Ramos (cell line): ENCODE data around the gene PRX.
"Not testable (repeated sequence)": the region's sequence is repeated elsewhere in the genome, so short reads cannot be mapped to it uniquely, and the experiment has no call there.

ENCODE experiments used
- in situ Hi-C: fragments of 300-500 bp; cut with MboI; formaldehyde crosslinking; loops from one replicate; pipeline ENCODE4 v1.14.3; 2022; ENCODE audit warnings: low sequenced_read_pairs; ENCODE audit not compliant: unreplicated experiment

The PRX gene

DNA sequence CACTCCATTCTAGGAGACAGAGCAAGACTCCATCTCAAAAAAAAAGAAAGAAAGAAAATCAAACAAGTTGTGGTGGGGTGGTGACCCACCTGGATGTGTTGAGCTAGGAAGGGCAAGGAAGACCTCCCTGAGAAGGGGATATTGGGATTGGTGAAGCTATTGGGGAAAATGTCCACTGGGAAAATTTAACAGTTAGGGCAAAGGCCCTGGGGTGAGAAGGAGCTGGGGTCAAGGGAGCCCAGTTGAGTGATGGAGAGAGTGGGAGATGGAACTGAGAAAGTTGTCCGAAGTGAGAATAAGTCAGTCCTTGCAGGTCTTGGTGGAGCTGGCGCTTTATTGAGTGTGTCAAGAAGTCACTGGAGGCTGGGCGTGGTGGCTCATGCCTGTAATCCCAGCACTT is 25.1 kb upstream of the PRX start:
- in situ Hi-C loops = no loop called here

DNA sequence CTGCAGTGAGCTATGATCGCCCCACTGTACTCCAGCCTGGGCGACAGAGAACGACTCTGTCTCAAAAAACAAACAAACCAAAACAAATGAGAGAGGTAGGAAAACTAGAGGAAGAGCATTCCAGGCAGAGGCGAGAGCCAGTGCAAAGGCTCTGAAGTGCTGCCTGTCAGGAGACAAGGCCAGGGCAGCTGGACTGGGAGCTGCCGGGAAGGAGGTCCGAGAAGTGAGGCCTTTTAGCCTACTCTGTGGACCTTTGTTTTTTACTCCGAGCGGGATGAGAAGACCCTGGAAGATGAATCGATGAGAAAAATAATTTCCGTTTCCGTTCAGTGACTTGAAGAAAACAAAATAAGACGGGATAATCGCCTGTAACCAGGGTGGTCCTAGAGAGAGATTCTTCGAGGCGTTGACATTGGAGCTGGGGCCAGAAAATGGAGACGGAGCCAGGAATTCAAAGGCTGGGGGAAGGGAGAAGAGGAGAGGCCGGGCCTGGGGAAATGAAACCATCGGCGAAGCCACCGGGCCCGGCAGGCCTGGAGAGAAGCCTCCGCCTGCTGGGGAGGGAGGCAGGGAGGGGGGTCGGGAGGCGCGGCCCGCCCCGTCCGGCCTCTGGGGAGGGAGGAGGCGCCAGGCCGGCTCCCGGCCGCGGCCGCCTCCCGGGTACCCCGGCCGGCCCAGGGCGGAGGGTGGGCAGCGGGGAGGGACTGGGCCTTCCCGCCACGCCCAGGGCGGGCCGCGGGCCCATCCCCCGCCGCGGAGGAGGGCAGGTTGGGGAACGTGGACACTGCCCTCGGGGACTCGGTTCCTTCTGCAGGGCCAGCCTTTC is 20.4 kb upstream of the PRX start:
- in situ Hi-C loops = no loop called here

DNA sequence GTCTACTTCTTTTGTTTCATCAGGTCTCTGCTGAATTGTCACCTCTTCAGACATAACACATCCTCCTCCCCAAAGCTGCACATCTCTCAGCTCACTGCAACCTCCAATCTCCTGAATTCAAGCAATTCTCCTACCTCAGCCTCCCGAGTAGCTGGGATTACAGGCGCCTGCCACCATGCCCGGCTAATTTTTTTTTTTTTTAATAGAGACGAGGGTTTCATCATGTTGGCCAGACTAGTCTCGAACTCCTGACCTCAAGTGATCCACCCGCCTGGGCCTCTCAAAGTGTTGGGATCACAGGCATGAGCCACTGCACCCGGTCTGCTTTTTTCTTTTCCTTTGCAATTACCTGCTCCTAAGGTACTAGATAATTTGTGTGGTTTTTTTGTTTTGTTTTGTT is 19.6 kb upstream of the PRX start:
- in situ Hi-C loops = not testable (repeated sequence)

DNA sequence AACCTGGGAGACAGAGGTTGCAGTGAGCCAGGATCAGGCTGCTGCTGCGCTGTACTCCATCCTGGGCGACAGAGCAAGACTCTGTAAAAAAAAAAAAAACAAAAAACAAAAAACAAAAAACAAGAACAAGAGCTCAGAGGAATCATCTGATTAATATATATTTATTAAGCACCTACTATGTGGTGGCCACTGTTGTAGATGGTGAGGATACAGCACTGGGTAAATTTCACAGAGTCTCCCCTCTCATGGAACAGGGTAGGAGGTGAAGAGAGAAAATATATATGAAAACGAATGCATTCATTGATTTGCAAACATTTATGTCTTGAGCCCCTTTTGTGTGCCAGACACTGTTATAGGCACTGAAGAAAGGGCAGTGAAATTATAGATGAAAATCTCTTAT is 18.5 kb upstream of the PRX start:
- in situ Hi-C loops = no loop called here

DNA sequence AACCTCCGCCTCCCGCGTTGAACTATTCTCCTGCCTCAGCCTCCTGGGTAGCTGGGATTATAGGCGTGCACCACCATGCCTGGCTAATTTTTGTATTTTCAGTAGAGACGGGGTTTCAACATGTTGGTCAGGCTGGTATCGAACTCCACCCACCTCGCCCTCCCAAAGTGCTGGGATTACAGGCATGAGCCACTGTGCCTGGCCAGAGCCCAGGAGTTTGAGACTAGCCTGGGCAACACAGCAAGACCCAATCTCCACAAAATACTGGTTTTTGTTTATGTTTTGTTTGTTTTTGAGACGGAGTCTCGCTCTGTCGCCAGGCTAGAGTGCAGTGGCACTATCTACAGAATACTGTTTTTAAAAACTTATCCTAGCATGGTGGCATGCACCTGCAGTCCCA is 17.1 kb upstream of the PRX start:
- in situ Hi-C loops = not testable (repeated sequence)

DNA sequence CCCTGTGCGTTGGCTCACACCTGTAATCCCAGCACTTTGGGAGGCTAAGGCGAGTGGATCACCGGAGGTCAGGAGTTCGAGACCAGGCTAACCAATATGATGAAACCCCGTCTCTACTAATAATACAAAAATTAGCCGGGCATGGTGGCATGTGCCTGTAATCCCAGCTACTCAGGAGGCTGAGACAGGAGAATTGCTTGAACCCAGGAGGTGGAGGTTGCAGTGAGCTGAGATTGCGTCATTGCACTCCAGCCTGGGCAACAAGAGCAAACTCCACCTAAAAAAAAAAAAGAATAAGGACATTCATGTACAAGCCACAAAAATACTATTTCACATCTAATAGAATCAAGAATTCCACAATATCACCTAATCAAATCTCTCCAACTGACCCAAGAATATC is 15.0 kb upstream of the PRX start:
- in situ Hi-C loops = not testable (repeated sequence)

DNA sequence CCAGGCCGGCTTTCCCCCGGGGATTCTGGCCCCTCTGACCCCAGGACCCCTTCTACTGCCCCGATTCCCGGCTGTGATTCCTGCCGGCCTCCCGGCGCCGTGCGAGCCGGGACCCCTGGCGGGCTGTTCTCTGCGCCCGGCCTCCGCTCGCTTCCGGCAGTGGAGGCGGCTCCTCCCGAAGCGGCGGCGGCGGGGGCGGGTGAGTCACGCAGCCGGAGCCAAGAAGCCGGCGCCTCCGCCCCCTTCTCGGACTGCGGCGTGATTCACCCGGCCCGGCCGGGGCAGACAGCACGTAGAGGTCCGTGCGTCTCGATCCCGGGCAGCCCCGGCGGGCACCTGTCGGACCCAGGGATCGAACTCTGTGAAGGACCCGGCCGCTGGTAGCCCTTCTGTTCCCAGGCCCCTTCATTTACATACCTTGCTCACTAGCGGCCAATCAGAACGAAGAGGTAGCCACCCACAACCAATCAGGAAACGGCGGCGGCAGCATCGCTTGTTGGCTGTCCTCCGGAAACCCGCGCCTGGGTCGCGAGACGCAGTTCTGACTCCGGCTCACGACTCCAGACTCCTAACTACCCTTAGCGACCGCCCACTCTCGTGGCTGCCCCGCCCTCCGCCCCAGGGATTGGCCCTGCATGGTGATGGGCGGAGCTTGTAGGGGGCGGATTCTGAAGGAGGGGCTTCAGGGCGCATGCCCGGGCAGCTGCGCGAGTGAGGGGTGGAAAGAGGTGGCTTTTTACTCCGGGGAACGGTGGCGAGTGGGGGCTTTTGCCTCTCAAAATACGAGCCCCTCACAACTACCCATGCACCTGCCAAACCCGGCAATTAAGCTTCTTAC is 12.5 kb upstream of the PRX start, which contains the start of gene SERTAD1:
Gene SERTAD1, minus strand, starts transcription at position 543 of the 838 bp plus-strand sequence. CDS start 2,446 bp downstream, outside the sequence.
- in situ Hi-C loops = no loop called here

DNA sequence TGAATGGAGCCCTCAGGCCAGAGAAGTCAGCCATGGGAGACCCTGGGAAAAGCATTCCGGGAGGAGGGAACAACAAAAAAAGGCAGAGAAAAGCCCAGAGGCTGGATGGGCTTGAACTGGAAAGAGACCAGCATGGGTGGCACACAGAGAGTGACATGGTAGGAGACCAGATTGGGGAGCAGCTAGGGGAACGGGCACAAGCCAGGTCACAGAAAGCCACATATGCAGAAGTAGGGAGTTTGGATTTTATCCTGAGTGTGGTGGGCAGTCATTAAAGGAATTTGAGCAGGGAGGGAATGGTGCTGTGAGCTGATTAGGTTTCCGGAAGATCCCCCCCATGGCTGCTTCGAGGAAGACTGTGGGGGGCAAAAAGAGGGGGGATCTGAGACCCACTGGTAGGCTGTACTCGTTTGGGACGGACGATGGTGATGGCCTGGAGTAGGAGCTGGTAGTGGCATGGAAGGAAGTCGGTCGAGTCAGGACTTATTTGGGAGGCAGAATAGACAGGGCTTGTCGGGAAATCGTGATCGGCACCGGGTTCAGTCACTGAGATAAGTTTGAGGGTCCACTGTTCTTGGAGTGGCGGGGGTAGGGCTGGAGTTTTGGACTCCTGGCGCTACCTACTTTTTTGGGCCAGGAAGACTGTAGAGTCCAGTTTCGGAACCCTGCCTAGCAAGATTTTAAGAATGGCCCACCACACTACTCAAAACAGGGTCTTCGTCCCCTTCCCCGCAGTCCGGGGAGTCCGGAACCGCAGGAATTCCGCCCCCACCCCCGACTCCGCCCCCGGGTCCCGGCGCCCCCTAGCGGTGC is 11.7 kb upstream of the PRX start:
- in situ Hi-C loops = no loop called here

DNA sequence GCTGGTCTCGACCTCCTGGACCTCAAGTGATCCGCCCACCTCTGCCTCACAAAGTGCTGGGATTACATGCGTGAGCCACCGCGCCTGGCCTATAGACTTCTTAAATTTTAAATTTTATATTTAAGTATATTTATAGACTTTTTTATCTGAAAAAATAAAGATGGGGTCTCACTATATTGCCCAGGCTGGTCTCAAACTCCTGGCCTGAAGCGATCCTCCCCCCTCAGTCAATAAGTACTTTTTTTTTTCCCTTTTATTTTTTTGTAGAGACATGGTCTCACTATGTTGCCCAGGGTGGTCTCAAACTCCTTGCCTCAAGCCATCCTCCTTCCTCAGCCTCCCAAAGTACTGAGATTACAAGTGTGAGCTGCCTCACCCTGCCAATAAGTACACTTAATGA is 10.8 kb upstream of the PRX start:
- in situ Hi-C loops = no loop called here

DNA sequence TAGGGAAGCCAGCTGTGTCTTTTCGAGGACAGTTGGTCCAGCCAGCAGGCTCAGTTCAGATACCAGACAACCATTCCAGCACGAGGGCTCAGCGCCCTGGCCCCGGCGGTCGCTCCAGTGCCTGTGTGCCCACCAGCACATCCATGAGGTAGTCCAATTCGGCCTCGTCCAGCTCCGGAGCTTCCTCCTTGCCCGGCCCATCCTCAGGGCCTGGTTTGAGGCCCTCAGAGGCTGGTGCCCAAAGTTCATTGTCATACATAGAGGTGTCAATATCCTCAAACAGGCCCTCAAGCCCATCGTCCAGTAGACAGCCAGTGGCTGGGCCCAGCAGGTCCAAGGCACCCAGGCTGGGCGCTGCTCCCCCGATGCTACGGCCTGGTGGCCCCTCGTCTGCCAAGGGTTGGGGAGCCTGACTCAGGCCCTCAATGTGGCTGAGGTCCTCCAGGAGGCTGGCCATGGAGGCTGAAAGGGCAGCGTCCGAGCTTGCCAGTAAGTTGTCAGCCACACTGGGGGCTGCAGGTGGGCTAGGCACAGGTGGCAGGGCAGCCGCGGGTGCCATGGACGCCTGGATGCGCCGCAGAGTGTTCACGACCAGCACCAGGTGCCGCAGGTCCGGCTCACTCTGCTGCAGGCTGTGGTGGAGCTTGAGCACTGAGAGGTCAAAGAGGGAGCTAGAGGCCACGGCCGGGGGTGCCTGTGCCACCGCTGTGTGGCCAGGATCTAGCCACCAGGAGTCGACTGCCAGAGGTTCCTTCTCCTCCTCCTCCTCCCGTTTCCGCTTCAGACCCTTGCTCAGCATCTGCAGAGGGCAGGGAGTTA is 9.8 kb upstream of the PRX start:
- in situ Hi-C loops = no loop called here

DNA sequence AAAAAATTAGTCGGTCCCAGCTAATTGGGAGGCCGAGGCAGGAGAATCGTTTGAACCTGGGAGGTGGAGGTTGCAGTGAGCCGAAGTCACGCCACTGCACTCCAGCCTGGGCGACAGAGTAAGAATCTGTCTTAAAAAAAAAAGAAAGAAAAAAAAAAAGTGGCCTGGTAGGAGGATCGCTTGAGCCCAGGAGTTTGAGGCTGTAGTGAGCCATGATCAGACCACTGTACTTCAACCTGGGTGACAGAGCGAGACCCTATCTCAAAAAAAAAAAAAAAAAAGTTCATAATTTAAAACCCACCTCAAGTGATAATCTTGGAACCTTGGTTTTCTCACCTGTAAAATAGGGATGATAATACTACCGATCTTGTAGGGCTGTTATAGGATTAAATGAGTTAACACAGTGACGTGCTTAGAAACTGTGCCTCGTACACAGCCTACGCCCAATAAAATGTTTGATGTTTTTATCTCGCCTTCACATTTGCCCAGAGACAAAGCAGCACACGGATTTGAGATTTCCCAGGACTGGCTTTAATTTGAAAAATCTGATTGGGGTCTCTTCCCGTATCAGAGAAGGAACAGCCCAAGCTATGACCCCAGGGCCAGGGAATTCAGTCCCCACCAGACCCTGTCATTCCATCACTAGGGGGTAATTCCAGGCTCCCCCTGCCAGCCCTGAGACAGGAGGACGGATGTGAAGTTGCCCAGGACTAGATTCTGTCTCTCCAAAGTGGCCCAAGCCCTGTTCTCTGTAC is 9.0 kb upstream of the PRX start:
- in situ Hi-C loops = no loop called here

DNA sequence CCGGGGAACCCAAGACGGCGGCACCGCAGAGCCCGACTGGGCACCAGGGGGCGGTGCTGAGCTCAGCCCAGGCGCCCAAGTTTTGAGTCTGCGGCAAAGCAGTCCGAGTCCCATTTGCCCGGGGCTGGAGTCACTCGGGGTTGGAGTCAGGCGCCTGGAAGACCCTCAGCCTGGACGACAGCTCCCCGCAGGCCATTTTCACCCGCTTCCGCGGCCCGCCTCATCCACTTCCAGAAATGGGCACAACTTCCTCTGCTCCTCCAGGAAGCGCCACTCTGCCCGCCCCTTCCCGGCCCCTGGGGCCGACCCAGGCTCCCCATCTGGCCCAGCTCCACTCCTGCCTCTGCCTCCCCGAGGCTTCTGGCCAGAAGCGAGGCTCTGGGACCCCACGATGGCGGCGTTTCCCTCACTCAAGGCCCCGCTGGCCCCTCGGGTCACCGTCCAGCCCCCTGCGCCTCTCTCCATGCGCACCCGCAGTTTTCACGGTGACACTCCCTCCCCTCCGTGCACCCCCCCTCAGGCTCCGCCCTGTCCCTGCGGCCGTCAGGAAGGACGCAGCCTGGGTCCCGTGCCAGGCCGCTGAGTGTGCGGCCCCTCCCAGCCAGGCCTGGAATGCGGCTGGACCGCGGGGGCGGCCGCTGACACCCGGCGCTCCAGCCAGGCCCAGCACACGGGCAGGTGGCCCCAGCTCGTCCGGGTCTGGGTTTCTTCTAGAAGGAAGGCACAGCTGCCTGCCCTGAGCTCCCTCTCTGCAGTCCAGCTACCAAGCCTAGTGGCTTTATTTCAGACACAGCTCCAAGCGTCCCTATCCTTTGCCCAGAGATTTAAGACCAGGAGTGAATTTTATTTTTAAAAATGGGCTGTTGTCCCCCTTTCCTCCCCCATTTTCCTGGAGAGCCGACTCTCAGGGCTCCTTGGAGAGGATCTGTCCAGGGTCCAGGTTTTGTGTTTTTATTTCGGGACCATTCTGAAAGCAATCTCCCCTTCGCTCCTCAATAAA is 7.9 kb upstream of the PRX start:
- in situ Hi-C loops = no loop called here

DNA sequence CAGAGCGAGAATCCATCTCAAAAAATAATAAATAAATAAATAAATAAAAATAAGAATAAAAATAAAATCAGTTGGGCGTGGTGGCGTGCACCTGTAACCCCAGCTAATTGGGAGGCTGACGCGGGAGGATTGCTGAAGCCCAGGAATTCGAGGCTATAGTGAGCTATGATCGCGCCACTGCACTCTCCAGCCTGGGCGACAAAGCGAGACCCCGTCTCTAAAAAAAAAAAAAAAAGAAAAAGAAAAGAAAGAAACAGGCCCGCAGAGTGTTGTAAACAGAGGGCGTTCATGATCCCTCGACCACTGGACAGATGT is 7.2 kb upstream of the PRX start:
- in situ Hi-C loops = no loop called here

DNA sequence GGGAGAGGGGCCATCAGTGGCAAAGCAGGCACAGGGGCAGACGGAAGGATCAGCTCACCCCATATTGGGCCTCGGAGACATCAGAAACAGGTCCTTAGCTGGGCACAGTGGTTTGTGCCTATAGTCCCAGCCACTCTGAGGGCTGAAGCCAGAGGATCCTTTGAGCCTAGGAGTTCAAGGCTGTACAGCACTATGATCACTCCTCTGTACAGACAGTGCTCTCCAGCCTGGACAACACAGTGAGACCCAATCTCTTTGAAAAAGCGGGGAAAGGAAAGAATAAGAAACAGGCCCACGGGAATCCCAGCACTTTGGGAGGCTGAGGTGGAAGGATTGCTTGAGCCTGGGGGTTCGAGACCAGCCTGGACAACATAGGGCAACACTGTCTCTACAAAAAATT is 6.6 kb upstream of the PRX start:
- in situ Hi-C loops = no loop called here

DNA sequence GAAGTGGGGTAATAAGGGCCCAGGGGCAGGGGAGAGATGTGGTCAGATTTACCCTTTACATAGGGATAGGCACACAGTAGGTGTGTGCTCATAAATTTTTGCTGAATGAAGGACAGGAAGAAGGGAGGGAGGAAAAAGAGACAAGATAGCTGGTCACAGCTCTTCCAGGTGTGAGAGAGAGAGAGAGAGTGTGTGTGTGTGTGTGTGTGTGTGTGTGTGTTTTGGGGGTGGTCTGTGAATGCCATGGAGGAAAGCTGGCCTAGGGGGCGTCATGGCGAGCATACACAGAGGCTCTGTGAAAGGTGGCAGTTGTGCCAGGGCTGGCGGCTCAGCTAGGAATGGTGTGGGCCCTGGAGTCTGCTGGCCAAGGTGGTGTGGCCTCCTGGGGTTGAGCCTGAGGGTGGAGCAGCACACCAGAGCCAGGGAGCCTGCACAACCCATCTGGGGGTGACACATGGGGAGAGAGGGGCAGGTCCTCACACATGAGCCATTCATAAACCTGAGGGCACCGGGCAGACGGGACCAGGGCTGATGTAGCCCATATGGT is 6.0 kb upstream of the PRX start:
- in situ Hi-C loops = no loop called here

DNA sequence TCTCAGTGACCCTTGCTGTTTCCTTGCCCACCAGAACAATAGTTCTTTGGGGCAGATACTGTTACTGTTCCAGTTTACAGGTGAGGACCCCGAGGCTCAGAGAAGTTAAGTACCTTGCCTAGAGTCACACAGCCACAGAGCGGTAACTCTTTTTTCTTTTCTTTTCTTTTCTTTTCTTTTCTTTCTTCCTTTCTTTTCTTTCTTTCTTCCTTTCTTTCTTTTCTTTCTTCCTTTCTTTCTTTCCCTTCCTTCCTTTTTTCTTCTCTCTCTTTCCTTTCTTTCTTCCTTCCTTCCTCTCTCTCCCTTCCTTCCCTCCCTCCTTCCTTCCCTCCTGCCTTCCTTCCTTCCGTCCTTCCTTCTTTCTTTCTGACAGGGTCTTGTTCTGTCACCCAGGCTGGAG is 4.9 kb upstream of the PRX start:
- in situ Hi-C loops = no loop called here

DNA sequence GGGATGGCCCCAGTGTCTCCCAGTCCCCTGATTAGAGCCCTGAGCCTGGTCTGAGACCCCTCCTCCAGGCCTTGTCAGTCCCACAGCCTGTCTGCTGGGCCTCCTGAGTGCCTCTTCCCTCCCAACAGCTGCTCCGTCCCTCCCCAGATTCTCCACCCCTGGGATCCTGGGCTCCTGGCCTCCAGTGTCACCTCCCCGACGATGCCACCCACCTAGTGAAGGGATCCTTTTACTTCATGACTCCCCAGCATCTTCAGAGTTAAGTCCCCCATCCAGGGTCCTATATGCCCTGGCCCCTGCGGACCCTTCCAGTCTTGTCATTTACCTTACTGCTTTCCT is 4.4 kb upstream of the PRX start:
- in situ Hi-C loops = no loop called here
